GM13976 (cell line): ENCODE data around the gene LMOD3.
A peak's percentile ranks its signal among the peaks of the same experiment; 100 is the strongest.

Experiments used
- DNase-seq: peaks from one replicate; pipeline ENCODE4 v3.0.0; 2012; ENCODE audit warnings: low spot score
- CTCF ChIP-seq: IDR thresholded peaks from 2 replicates; pipeline ENCODE4 v1.5.1; 2012; ENCODE audit warnings: borderline replicate concordance, mild to moderate bottlenecking; ENCODE audit not compliant: insufficient read depth; ENCODE audit errors: extremely low read depth, missing control alignments, control extremely low read depth
- in situ Hi-C: fragments of 300-500 bp; cut with MboI; formaldehyde crosslinking; loops from one replicate; pipeline ENCODE4 v1.12.0; 2022; ENCODE audit warnings: low sequenced_read_pairs, mixed read lengths, inconsistent platforms; ENCODE audit not compliant: unreplicated experiment

Gene LMOD3

GRCh38 chr3:69087030-69087791 is 35.2 kb downstream of the LMOD3 start:
- no peak for TF ChIP-seq CTCF
- in situ Hi-C loops: no loop called here
- no peak for DNase-seq

- TF ChIP-seq CTCF: no peak
- DNase-seq: no peak
- in situ Hi-C loops: no loop called here
Observed at GRCh38 chr3:69085833-69086722, 36.3 kb downstream of the LMOD3 start.

- no peak for DNase-seq
- no peak for TF ChIP-seq CTCF
- in situ Hi-C loops: no loop called here
Observed at GRCh38 chr3:69085168-69085832, 37.1 kb downstream of the LMOD3 start.

- no peak for TF ChIP-seq CTCF
- DNase-seq: peak; percentile 77
- in situ Hi-C loops: no loop called here
Observed at GRCh38 chr3:69084326-69085167, 37.8 kb downstream of the LMOD3 start, which contains the start of gene ARL6IP5. Gene ARL6IP5, plus strand, starts transcription at chr3:69084937. Its CDS starts 111 bp downstream, at chr3:69085048.

- TF ChIP-seq CTCF: no peak
- in situ Hi-C loops: no loop called here
- DNase-seq: peak; percentile 70
Observed at GRCh38 chr3:69082805-69083204, 39.6 kb downstream of the LMOD3 start.
